Mesothelial cell of epicardium (in vitro differentiated cells): ENCODE measurements around the gene SEMA5B. TPM values are rescaled to one million over a fixed set of nuclear protein-coding genes. Genes with fewer than 3 reads are reported as not detected.

Experiments
- DNase-seq, 2 experiments: peaks; one replicate each; pipeline ENCODE4 v3.0.0; 2021; ENCODE audit warnings: low spot score in 2 of 2; ENCODE audit not compliant: unreplicated experiment in 2 of 2
- H3K27ac Mint-ChIP-seq: 2 replicates; pipeline ENCODE4 v1.8.0; 2021; ENCODE audit warnings: mixed read lengths
- H3K27me3 Mint-ChIP-seq: 2 replicates; pipeline ENCODE4 v1.8.0; 2021; ENCODE audit warnings: low read depth, mixed read lengths
- H3K36me3 Mint-ChIP-seq: 2 replicates; pipeline ENCODE4 v1.8.0; 2021; ENCODE audit warnings: mixed read lengths
- H3K4me1 Mint-ChIP-seq: 2 replicates; pipeline ENCODE4 v1.8.0; 2021; ENCODE audit warnings: mixed read lengths
- H3K4me3 Mint-ChIP-seq: 2 replicates; pipeline ENCODE4 v1.8.0; 2021; ENCODE audit warnings: mild to moderate bottlenecking, moderate library complexity, mixed read lengths
- H3K9me3 Mint-ChIP-seq: 2 replicates; pipeline ENCODE4 v1.8.0; 2021; ENCODE audit warnings: mixed read lengths
- CTCF ChIP-seq: fragments of 200-600 bp; sonication (generic); IDR thresholded peaks from one replicate; pipeline ENCODE4 v1.5.0; 2021; ENCODE audit warnings: antibody characterized with exemption; ENCODE audit not compliant: unreplicated experiment
- total RNA-seq: library from RNA; stranded (reverse); gene quantifications from 3 replicates; pipeline ENCODE4 v1.2.1, GENCODE V29; 2021

SEMA5B gene
- total RNA-seq, 1 donor from 2014 or later: 0.27 TPM

GRCh38 chr3:123046262-123047061 lies 18.9 kb upstream of the SEMA5B start:
- peaks cover 5% of the 10 kb centered on the region for H3K4me1 Mint-ChIP-seq
- H3K4me3 Mint-ChIP-seq: no peak overlapping the region
- H3K9me3 Mint-ChIP-seq: peaks cover 7% of the 10 kb centered on the region
- no peak for DNase-seq
- peaks cover 2% of the 10 kb centered on the region for H3K27me3 Mint-ChIP-seq
- no peaks in the 10 kb centered on the region for H3K36me3 Mint-ChIP-seq
- no peak overlapping the region for H3K27ac Mint-ChIP-seq
- TF ChIP-seq CTCF: no peak

GRCh38 chr3:123044981-123045763 lies 17.6 kb upstream of the SEMA5B start:
- H3K4me3 Mint-ChIP-seq: no peak overlapping the region
- DNase-seq: no peak
- H3K27ac Mint-ChIP-seq: no peak overlapping the region
- no peaks in the 10 kb centered on the region for H3K4me1 Mint-ChIP-seq
- H3K9me3 Mint-ChIP-seq: peaks cover 7% of the 10 kb centered on the region
- no peak for TF ChIP-seq CTCF
- no peaks in the 10 kb centered on the region for H3K36me3 Mint-ChIP-seq
- H3K27me3 Mint-ChIP-seq: peaks cover 2% of the 10 kb centered on the region

- H3K27me3 Mint-ChIP-seq: peaks cover 7% of the 10 kb centered on the region
- TF ChIP-seq CTCF: no peak
- no peak for DNase-seq
- H3K27ac Mint-ChIP-seq: no peak overlapping the region
- no peaks in the 10 kb centered on the region for H3K4me1 Mint-ChIP-seq
- no peaks in the 10 kb centered on the region for H3K36me3 Mint-ChIP-seq
- H3K9me3 Mint-ChIP-seq: no peaks in the 10 kb centered on the region
- no peak overlapping the region for H3K4me3 Mint-ChIP-seq
Measured at GRCh38 chr3:123042413-123042812, 14.8 kb upstream of the SEMA5B start.

GRCh38 chr3:123039178-123039577 lies 11.6 kb upstream of the SEMA5B start:
- DNase-seq: no peak
- Mint-ChIP-seq H3K27me3 (peaks cover 8% of the 10 kb centered on the region), H3K9me3 (no peaks in the 10 kb centered on the region), H3K4me3 (no peak overlapping the region), H3K36me3 (no peaks in the 10 kb centered on the region), H3K4me1 (no peaks in the 10 kb centered on the region), H3K27ac (no peak overlapping the region)
- TF ChIP-seq CTCF: no peak

GRCh38 chr3:123038751-123039150 lies 11.2 kb upstream of the SEMA5B start:
- DNase-seq: no peak
- Mint-ChIP-seq H3K36me3 (no peaks in the 10 kb centered on the region), H3K27ac (no peak overlapping the region), H3K4me1 (no peaks in the 10 kb centered on the region), H3K9me3 (no peaks in the 10 kb centered on the region), H3K4me3 (no peak overlapping the region), H3K27me3 (peaks cover 10% of the 10 kb centered on the region)
- TF ChIP-seq CTCF: no peak
